Measurements from ENCODE around the gene UTP11. TPM values are rescaled to one million over a fixed set of nuclear protein-coding genes. Genes with fewer than 3 reads are reported as not detected.

UTP11 gene
- total and polyA plus RNA-seq, 4 donors, result 11.0 to 17.8 (median 11.8) TPM

DNA sequence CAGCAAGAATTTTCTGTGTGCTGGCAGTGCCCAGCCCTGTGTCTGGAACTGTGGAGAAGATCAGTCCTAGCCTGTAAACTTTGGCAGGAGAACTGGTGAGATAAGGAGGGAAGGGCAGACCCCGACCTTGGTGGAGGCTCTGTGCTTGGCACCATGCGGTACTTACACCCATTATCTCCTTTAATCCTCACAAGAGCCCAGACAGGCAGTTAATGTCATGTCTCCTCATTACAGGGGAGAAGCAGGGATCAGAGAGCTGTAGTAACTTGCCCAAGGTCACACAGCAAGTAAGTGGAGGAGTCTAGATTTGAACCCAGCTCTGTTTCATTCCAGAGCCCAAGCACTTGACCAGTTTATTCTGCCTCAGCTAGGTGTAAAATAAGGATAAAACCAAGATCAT lies 48.0 kb downstream of the UTP11 start:
- Histone ChIP-seq H3K4me1 (ENCODE audit: control insufficient read depth in 4 of 4, insufficient read depth in 4 of 4, low read length in 3 of 4) (no peaks in the 10 kb centered on the region), H3K9ac (ENCODE audit: low read depth in 1 of 2, low read length in 2 of 2) (no peak overlapping the region), H3K9me3 (ENCODE audit: control insufficient read depth in 4 of 4, low read length in 3 of 4) (no peaks in the 10 kb centered on the region), H3K27ac (ENCODE audit: low read depth in 1 of 2, low read length in 2 of 2) (no peak overlapping the region), H3K4me3 (ENCODE audit: low read depth in 1 of 3, low read length in 3 of 3) (no peak overlapping the region), H3K36me3 (ENCODE audit: control insufficient read depth in 4 of 4, insufficient read depth in 3 of 4, low read depth in 1 of 4, low read length in 3 of 4) (no peaks in the 10 kb centered on the region), H3K27me3 (ENCODE audit: control insufficient read depth in 4 of 4, insufficient read depth in 4 of 4, low read length in 3 of 4) (no peaks in the 10 kb centered on the region)
- TF ChIP-seq NR2F2 (IDR thresholded peaks at IDR 0.05) (no peak), FOXA1 (IDR thresholded peaks at IDR 0.05) (no peak), GABPA (IDR thresholded peaks at IDR 0.05 in 1 of 2, conservative IDR thresholded peaks at IDR 0.05 in 1 of 2) (no peak), RXRA (IDR thresholded peaks at IDR 0.05) (no peak), YY1 (IDR thresholded peaks at IDR 0.05) (no peak), HNF4G (IDR thresholded peaks at IDR 0.05) (no peak), MAX (IDR thresholded peaks at IDR 0.05) (no peak), RAD21 (IDR thresholded peaks at IDR 0.05) (no peak), SP1 (IDR thresholded peaks at IDR 0.05) (no peak), FOXA2 (IDR thresholded peaks at IDR 0.05) (no peak), JUND (IDR thresholded peaks at IDR 0.05) (no peak), HNF4A (conservative IDR thresholded peaks at IDR 0.05) (no peak), TAF1 (conservative IDR thresholded peaks at IDR 0.05) (no peak), EGR1 (IDR thresholded peaks at IDR 0.05; ENCODE audit: low read depth in 2 of 2) (no peak)
- TF ChIP-seq, protein P1, sequence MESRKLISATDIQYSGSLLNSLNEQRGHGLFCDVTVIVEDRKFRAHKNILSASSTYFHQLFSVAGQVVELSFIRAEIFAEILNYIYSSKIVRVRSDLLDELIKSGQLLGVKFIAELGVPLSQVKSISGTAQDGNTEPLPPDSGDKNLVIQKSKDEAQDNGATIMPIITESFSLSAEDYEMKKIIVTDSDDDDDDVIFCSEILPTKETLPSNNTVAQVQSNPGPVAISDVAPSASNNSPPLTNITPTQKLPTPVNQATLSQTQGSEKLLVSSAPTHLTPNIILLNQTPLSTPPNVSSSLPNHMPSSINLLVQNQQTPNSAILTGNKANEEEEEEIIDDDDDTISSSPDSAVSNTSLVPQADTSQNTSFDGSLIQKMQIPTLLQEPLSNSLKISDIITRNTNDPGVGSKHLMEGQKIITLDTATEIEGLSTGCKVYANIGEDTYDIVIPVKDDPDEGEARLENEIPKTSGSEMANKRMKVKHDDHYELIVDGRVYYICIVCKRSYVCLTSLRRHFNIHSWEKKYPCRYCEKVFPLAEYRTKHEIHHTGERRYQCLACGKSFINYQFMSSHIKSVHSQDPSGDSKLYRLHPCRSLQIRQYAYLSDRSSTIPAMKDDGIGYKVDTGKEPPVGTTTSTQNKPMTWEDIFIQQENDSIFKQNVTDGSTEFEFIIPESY (IDR thresholded peaks at IDR 0.05), result no peak
- TF ChIP-seq, protein P2, sequence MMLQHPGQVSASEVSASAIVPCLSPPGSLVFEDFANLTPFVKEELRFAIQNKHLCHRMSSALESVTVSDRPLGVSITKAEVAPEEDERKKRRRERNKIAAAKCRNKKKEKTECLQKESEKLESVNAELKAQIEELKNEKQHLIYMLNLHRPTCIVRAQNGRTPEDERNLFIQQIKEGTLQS (IDR thresholded peaks at IDR 0.05), result no peak
- TF ChIP-seq, protein P3, sequence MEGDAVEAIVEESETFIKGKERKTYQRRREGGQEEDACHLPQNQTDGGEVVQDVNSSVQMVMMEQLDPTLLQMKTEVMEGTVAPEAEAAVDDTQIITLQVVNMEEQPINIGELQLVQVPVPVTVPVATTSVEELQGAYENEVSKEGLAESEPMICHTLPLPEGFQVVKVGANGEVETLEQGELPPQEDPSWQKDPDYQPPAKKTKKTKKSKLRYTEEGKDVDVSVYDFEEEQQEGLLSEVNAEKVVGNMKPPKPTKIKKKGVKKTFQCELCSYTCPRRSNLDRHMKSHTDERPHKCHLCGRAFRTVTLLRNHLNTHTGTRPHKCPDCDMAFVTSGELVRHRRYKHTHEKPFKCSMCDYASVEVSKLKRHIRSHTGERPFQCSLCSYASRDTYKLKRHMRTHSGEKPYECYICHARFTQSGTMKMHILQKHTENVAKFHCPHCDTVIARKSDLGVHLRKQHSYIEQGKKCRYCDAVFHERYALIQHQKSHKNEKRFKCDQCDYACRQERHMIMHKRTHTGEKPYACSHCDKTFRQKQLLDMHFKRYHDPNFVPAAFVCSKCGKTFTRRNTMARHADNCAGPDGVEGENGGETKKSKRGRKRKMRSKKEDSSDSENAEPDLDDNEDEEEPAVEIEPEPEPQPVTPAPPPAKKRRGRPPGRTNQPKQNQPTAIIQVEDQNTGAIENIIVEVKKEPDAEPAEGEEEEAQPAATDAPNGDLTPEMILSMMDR (IDR thresholded peaks at IDR 0.05; ENCODE audit: low read depth, low read length, missing input control), result no peak
- no peak for DNase-seq (ENCODE audit: low spot score)
- 84% methylated on average over 2 of the region's 2 CpGs for WGBS

DNA sequence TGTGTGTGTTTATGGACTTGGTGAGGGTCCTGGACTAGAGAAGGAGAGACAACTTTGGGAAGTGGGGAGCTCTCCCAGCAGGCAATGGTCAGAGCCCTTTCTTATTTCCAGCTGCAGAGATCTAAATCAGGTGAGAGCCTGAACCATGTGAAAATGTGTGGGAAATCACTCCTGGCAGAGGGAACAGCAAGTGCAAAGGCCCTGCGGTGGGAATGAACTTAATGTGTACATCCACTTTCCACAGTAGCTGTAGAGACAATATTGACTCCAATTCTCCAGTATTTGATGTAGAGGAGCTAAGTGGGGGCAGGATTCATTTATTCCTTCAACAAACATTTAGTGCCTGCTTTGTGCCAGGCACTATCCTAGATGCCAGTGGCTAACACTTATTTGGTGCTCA lies 48.8 kb downstream of the UTP11 start:
- Histone ChIP-seq H3K9me3 (ENCODE audit: control insufficient read depth in 4 of 4, low read length in 3 of 4) (no peaks in the 10 kb centered on the region), H3K36me3 (ENCODE audit: control insufficient read depth in 4 of 4, insufficient read depth in 3 of 4, low read depth in 1 of 4, low read length in 3 of 4) (no peaks in the 10 kb centered on the region), H3K27ac (ENCODE audit: low read depth in 1 of 2, low read length in 2 of 2) (no peak overlapping the region), H3K4me1 (ENCODE audit: control insufficient read depth in 4 of 4, insufficient read depth in 4 of 4, low read length in 3 of 4) (no peaks in the 10 kb centered on the region), H3K4me3 (ENCODE audit: low read depth in 1 of 3, low read length in 3 of 3) (no peak overlapping the region), H3K9ac (ENCODE audit: low read depth in 1 of 2, low read length in 2 of 2) (no peak overlapping the region), H3K27me3 (ENCODE audit: control insufficient read depth in 4 of 4, insufficient read depth in 4 of 4, low read length in 3 of 4) (no peaks in the 10 kb centered on the region)
- DNase-seq (ENCODE audit: low spot score), result no peak
- WGBS, result 95% methylated on average over 1 of the region's 1 CpG
- no peak for TF ChIP-seq YY1 (IDR thresholded peaks at IDR 0.05)
- no peak for TF ChIP-seq HNF4A (conservative IDR thresholded peaks at IDR 0.05)
- no peak for TF ChIP-seq FOXA2 (IDR thresholded peaks at IDR 0.05)
- no peak for TF ChIP-seq FOXA1 (IDR thresholded peaks at IDR 0.05)
- no peak for TF ChIP-seq GABPA (IDR thresholded peaks at IDR 0.05 in 1 of 2, conservative IDR thresholded peaks at IDR 0.05 in 1 of 2)
